Sigmoid colon (tissue), 4 donors: Measurements from ENCODE around the gene CPNE9.

ENCODE experiments used
- POLR2A ChIP-seq, 2 donors: fragments of 450-650 bp; IDR thresholded peaks; one replicate each; pipeline ENCODE4 v1.6.1; 2016; ENCODE audit warnings: antibody characterized with exemption in 2 of 2, mild to moderate bottlenecking in 2 of 2, moderate library complexity in 2 of 2
- POLR2AphosphoS5 ChIP-seq, 4 donors: sonication (generic); formaldehyde crosslinking; IDR thresholded peaks; one replicate each; pipeline ENCODE4 v1.6.1; 2017; ENCODE audit warnings: antibody characterized with exemption in 4 of 4
- TF ChIP-seq, protein P1 (sequence below), 4 experiments: fragments of 450-650 bp in 3 of 4; fragments of 200-600 bp in 1 of 4; IDR thresholded peaks; one replicate each; pipeline ENCODE4 v1.5.1; 2016 to 2019; ENCODE audit warnings: antibody characterized with exemption in 4 of 4, mild to moderate bottlenecking in 3 of 4, moderate library complexity in 2 of 4

DNA sequence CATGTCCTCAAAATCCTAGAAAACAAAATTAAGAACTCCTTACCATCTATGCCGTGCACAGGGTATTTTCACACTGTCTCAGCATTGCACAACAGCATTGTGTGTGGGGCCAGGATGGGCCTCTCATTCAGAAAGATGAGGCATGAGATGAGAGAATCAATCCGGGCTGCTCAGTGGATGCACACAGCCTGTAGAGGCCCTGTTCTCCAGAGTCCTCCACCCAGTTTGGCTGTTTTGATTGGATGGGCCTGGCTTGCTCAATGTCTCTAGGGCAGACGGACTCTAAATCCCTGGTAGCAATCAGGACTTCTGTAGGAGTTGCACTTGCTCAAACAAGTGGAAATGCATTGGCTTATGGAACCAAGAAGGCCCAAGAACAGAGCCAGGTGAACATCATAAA, 20.2 kb upstream of the CPNE9 start:
- TF ChIP-seq POLR2A (IDR thresholded peaks at IDR 0.05) (no peak), POLR2AphosphoS5 (IDR thresholded peaks at IDR 0.05) (no peak)
- TF ChIP-seq, protein P1, sequence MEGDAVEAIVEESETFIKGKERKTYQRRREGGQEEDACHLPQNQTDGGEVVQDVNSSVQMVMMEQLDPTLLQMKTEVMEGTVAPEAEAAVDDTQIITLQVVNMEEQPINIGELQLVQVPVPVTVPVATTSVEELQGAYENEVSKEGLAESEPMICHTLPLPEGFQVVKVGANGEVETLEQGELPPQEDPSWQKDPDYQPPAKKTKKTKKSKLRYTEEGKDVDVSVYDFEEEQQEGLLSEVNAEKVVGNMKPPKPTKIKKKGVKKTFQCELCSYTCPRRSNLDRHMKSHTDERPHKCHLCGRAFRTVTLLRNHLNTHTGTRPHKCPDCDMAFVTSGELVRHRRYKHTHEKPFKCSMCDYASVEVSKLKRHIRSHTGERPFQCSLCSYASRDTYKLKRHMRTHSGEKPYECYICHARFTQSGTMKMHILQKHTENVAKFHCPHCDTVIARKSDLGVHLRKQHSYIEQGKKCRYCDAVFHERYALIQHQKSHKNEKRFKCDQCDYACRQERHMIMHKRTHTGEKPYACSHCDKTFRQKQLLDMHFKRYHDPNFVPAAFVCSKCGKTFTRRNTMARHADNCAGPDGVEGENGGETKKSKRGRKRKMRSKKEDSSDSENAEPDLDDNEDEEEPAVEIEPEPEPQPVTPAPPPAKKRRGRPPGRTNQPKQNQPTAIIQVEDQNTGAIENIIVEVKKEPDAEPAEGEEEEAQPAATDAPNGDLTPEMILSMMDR (IDR thresholded peaks at IDR 0.05) = no peak
